PC-9 (cell line): Measurements from ENCODE around the gene PEX26.

Experiments
- EZH2 ChIP-seq: fragments of 200-600 bp; sonication (generic); IDR thresholded peaks from 2 replicates; pipeline ENCODE4 v1.8.0; 2017; ENCODE audit warnings: antibody characterized with exemption, low read depth
- TF ChIP-seq, protein P1 (sequence below): fragments of 200-600 bp; sonication (generic); conservative IDR thresholded peaks from 2 replicates; pipeline ENCODE4 v1.6.1; 2017; ENCODE audit warnings: mixed run types, antibody characterized with exemption, mild to moderate bottlenecking, moderate library complexity

DNA sequence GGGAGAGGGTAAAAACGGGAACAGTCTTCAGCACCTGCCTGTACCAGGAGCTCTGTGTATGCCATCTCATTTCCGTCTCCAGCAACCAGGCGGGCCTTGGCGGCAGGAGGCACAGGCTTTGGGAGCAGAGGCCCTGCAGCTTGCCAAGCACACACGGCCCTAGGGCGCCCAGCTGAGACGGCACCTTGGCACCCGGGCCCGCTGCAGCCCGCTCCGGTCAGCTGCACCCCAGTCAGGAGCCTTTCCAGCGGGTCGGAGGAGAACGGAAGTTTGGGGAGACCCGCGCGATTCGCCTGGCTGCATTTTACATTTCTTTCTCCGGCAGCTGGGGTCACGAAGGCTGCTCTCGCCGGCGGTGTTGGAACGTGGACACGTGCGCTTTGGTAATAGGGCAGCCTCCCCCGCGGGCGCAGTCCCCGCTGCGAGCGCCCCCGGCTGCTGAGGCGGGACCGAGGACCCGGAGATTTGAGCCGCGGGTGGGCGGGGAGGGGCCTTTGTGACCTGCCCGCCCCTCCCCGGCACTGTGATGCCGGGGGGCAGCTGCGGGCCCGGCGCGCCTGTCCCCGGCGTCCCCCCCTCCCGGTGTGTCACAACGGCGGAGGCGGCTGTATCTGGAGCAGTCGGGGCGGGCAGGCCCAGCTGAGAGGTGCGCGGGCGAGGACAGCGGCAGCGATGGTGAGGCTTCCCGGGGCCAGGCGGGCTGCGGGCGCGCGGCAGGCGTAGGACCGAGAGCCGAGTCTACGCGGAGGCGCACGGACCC lies 32.6 kb downstream of the PEX26 start, which contains the start of gene TUBA8:
- TF ChIP-seq, protein P1, sequence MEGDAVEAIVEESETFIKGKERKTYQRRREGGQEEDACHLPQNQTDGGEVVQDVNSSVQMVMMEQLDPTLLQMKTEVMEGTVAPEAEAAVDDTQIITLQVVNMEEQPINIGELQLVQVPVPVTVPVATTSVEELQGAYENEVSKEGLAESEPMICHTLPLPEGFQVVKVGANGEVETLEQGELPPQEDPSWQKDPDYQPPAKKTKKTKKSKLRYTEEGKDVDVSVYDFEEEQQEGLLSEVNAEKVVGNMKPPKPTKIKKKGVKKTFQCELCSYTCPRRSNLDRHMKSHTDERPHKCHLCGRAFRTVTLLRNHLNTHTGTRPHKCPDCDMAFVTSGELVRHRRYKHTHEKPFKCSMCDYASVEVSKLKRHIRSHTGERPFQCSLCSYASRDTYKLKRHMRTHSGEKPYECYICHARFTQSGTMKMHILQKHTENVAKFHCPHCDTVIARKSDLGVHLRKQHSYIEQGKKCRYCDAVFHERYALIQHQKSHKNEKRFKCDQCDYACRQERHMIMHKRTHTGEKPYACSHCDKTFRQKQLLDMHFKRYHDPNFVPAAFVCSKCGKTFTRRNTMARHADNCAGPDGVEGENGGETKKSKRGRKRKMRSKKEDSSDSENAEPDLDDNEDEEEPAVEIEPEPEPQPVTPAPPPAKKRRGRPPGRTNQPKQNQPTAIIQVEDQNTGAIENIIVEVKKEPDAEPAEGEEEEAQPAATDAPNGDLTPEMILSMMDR, result no peak
- no peak for TF ChIP-seq EZH2
